HL-60 (cell line): ENCODE results near the gene RPSA.

Experiments
- DNase-seq, 2 experiments: peaks; one replicate each; pipeline ENCODE4 v3.0.0-alpha.2; 2010 to 2020; ENCODE audit warnings: low read depth in 1 of 2, low spot score in 1 of 2
- H3K27ac ChIP-seq: fragments of 250-450 bp; sonication (Bioruptor Pico); replicated peaks from 2 replicates; pipeline ENCODE4 v1.5.1; 2020; ENCODE audit warnings: mild to moderate bottlenecking, moderate library complexity
- H3K27me3 ChIP-seq: fragments of 250-450 bp; sonication (Bioruptor Pico); 2 replicates; pipeline ENCODE4 v1.5.1; 2021; ENCODE audit warnings: mild to moderate bottlenecking, moderate library complexity; ENCODE audit not compliant: insufficient read depth, poor library complexity, severe bottlenecking
- H3K4me3 ChIP-seq: replicated peaks from 2 replicates; pipeline ENCODE4 v1.5.1; 2011; ENCODE audit warnings: mild to moderate bottlenecking, control low read depth, low read length; ENCODE audit not compliant: insufficient read depth
- CTCF ChIP-seq: IDR thresholded peaks from one replicate; pipeline ENCODE4 v1.5.1; 2011; ENCODE audit warnings: low read length, control low read depth, inconsistent platforms; ENCODE audit not compliant: insufficient read depth
- GABPA ChIP-seq: IDR thresholded peaks from 2 replicates; pipeline ENCODE4 v1.6.1; 2012; ENCODE audit warnings: low read depth
- POLR2AphosphoS5 ChIP-seq: IDR thresholded peaks from 2 replicates; pipeline ENCODE4 v1.6.1; 2012; ENCODE audit warnings: low read depth
- REST ChIP-seq: IDR thresholded peaks from 2 replicates; pipeline ENCODE4 v1.6.1; 2012; ENCODE audit warnings: low read depth; ENCODE audit not compliant: insufficient replicate concordance
- SPI1 ChIP-seq: IDR thresholded peaks from 2 replicates; pipeline ENCODE4 v1.6.1; 2012; ENCODE audit warnings: low read depth, mild to moderate bottlenecking, borderline replicate concordance

Gene RPSA

GRCh38 chr3:39390181-39390580 lies 16.3 kb upstream of the RPSA start:
- DNase-seq: no peak
- no peak overlapping the region for H3K4me3 ChIP-seq
- no peak overlapping the region for H3K27ac ChIP-seq
- no peak for TF ChIP-seq REST
- 0 out of 2 replicates have a peak, but pooled peaks have one; percentile 7 for TF ChIP-seq SPI1
- no peaks in the 10 kb centered on the region for H3K27me3 ChIP-seq

- H3K4me3 ChIP-seq: no peak overlapping the region
- no peak for TF ChIP-seq SPI1
- H3K27me3 ChIP-seq: no peaks in the 10 kb centered on the region
- no peak for DNase-seq
- H3K27ac ChIP-seq: no peak overlapping the region
Measured at GRCh38 chr3:39396690-39397089, 9.8 kb upstream of the RPSA start.

- no peak for DNase-seq
- no peaks in the 10 kb centered on the region for H3K27me3 ChIP-seq
- no peak for TF ChIP-seq REST
- TF ChIP-seq POLR2AphosphoS5: no peak
- no peak for TF ChIP-seq GABPA
- no peak for TF ChIP-seq SPI1
- TF ChIP-seq CTCF: no peak
- H3K4me3 ChIP-seq: no peak overlapping the region
- H3K27ac ChIP-seq: no peak overlapping the region
Measured at GRCh38 chr3:39398700-39399099, 7.8 kb upstream of the RPSA start.

GRCh38 chr3:39401983-39402382 lies 4.5 kb upstream of the RPSA start:
- H3K4me3 ChIP-seq: no peak overlapping the region
- no peak for DNase-seq
- H3K27me3 ChIP-seq: no peaks in the 10 kb centered on the region
- no peak overlapping the region for H3K27ac ChIP-seq
- TF ChIP-seq GABPA: no peak
- no peak for TF ChIP-seq POLR2AphosphoS5
- no peak for TF ChIP-seq REST
- no peak for TF ChIP-seq CTCF
- TF ChIP-seq SPI1: no peak
